ENCODE results near the gene PIGL.

GRCh38 chr17:16261049-16261448 lies 44.0 kb downstream of the PIGL start:
- TF ChIP-seq POLR2AphosphoS5 (IDR thresholded peaks at IDR 0.05; ENCODE audit: low read depth, low read length), result no peak
- TF ChIP-seq TAF1 (IDR thresholded peaks at IDR 0.05; ENCODE audit: borderline replicate concordance, low read depth, low read length), result no peak
- no peak for TF ChIP-seq POLR2A (IDR thresholded peaks at IDR 0.05; ENCODE audit: low read depth, low read length)
